Measurements from ENCODE around the gene PGLYRP3. TPM values are rescaled to one million over a fixed set of nuclear protein-coding genes. Genes with fewer than 3 reads are reported as not detected.

PGLYRP3 gene
- total and polyA plus RNA-seq, 2 of the 8 experiments (the other 6 are each of a cell fraction or from before 2014, with no cell fraction given), result not detected

- Histone ChIP-seq H3K18ac (ENCODE audit: extremely low read depth, low read length) (no peak within 1 kb of the TSS), H3K23me2 (ENCODE audit: low read depth, low read length) (no peaks in the 10 kb centered on the region), H4K20me1 (replicated peaks in 1 of 2; ENCODE audit: control insufficient read depth in 1 of 2, insufficient read depth in 2 of 2, low read length in 2 of 2) (no peaks in the 10 kb centered on the region), H3K4me3 (ENCODE audit: extremely low read depth in 1 of 4, insufficient read depth in 2 of 4, low read depth in 3 of 4, low read length in 4 of 4) (peak within 1 kb of the TSS in 2 of 4 experiments; percentile 34 to 65; a peak in 3 of 8 replicates), H2BK20ac (ENCODE audit: low read length) (no peak within 1 kb of the TSS), H3K79me1 (ENCODE audit: low read depth, low read length) (no peaks in the 10 kb centered on the region), H2AFZ (ENCODE audit: low read length) (no peak within 1 kb of the TSS), H4K91ac (replicated peaks; ENCODE audit: insufficient read length, low read length) (no peak within 1 kb of the TSS), H3K14ac (ENCODE audit: insufficient read length) (no peak within 1 kb of the TSS), H3K27me3 (replicated peaks in 1 of 4; ENCODE audit: control insufficient read depth in 3 of 4, extremely low read depth in 1 of 4, insufficient read depth in 3 of 4, low read length in 3 of 4) (peaks cover 8 to 49% (median 38%) of the 10 kb centered on the region in 4 experiments), H3K9me3 (ENCODE audit: insufficient read depth in 2 of 2, low read depth in 1 of 2, low read length in 1 of 2) (no peaks in the 10 kb centered on the region), H2BK120ac (replicated peaks; ENCODE audit: low read depth, low read length) (no peak within 1 kb of the TSS), H3K36me3 (ENCODE audit: control insufficient read depth in 2 of 4, insufficient read depth in 4 of 4, low read length in 3 of 4) (no peaks in the 10 kb centered on the region), H3K79me2 (ENCODE audit: control insufficient read depth in 1 of 2, insufficient read depth in 2 of 2, low read length in 2 of 2) (no peaks in the 10 kb centered on the region), H2BK5ac (ENCODE audit: low read depth, low read length) (no peak within 1 kb of the TSS), H3K9ac (replicated peaks in 1 of 4; ENCODE audit: extremely low read depth in 1 of 4, low read depth in 3 of 4, low read length in 3 of 4) (no peak within 1 kb of the TSS), H3K4me1 (replicated peaks in 1 of 4; ENCODE audit: control insufficient read depth in 3 of 4, insufficient read depth in 4 of 4, low read length in 3 of 4) (0 out of 7 replicates have a peak, but pooled peaks cover 0 to 3% (median 0%) of the 10 kb centered on the region in 4 experiments), H2BK15ac (ENCODE audit: low read length) (no peak within 1 kb of the TSS), H3K4ac (replicated peaks; ENCODE audit: insufficient read length, low read depth, low read length) (no peak within 1 kb of the TSS), H3K27ac (ENCODE audit: low read depth, low read length) (no peak within 1 kb of the TSS), H4K5ac (ENCODE audit: insufficient read length, low read depth, low read length) (no peak within 1 kb of the TSS), H2BK12ac (ENCODE audit: low read depth, low read length) (no peak within 1 kb of the TSS), H3K4me2 (ENCODE audit: insufficient read depth in 1 of 2, low read depth in 2 of 2, low read length in 2 of 2) (peak within 1 kb of the TSS in 1 of 2 experiments; percentile 60; a peak in 1 of 4 replicates), H2AK5ac (ENCODE audit: low read depth, low read length) (no peak within 1 kb of the TSS), H3K56ac (replicated peaks; ENCODE audit: insufficient read length, low read depth, low read length) (no peak within 1 kb of the TSS), H4K8ac (ENCODE audit: extremely low read depth, insufficient read depth, low read length) (no peak within 1 kb of the TSS; the same call in 1 of the 2 replicates), H3K23ac (ENCODE audit: insufficient read length) (no peak within 1 kb of the TSS)
- FAIRE-seq (no peak), DNase-seq (ENCODE audit: low read depth in 1 of 2, low spot score in 2 of 2) (no peak)
- 87% methylated on average over 3 of the region's 3 CpGs; no CpG with 5 or more reads in 1 of the 2 experiments for WGBS, 2 experiments (ENCODE audit: extremely low coverage in 1 of 2, insufficient coverage in 1 of 2, insufficient read length in 1 of 2, insufficient replicate concordance in 2 of 2, low coverage in 1 of 2, low lambda C conversion rate in 2 of 2, missing lambda C conversion rate in 1 of 2)
- TF ChIP-seq NRF1 (IDR thresholded peaks at IDR 0.05; ENCODE audit: low read depth, low read length), result no peak
- no peak for TF ChIP-seq TBP (IDR thresholded peaks at IDR 0.05; ENCODE audit: low read depth, low read length)
- no peak for TF ChIP-seq EGR1 (IDR thresholded peaks at IDR 0.05; ENCODE audit: borderline replicate concordance, low read depth, low read length)
- ChIA-PET CTCF (ENCODE audit: partially characterized antibody) (interaction anchor here (1.0 to 1.6 kb wide), 3 partner anchors 29 to 389 kb away, joined by 3 to 5 read pairs (median 4); no protein-coding TSS in a partner anchor), POLR2A (ENCODE audit: partially characterized antibody) (no interaction called here)
Observed at GRCh38 chr1:153259387-153259786, 53.4 kb downstream of the PGLYRP3 start, which contains the start of gene LORICRIN. Gene LORICRIN, plus strand, starts transcription at chr1:153259687. Its CDS starts 1,263 bp downstream, at chr1:153260950.

Data from H1 (cell line).